Measurements from ENCODE around the gene HELQ. TPM values are rescaled to one million over a fixed set of nuclear protein-coding genes. Genes with fewer than 3 reads are reported as not detected.

The HELQ gene
- total and polyA plus RNA-seq, 2 of the 4 experiments (the other 2 are of a cell fraction): 8.8 to 9.1 TPM

DNA sequence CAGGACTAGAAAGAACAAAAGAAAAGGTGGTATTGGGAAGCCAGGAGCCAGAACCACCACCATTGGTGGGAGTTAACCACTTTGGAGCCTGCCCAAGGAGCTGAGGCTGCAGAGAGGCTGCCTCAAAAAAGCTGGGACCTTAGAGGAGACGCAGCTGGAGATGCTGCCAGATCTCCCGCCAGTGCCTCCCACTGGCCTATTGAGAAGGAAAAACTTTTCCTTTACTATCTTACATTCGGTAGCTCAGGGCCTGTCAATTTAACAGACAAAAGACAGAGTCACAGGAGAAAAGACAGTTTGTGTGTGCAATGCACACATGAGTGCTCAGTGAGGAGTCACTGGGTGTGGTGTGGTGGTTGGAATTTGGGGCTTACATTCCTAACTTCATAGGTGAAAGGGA is 68.6 kb downstream of the HELQ start:
- no peaks in the 10 kb centered on the region for H3K9me3 ChIP-seq (ENCODE audit: control insufficient read depth, insufficient read depth, low read length)
- H3K4me3 ChIP-seq (ENCODE audit: insufficient read depth, low read depth, low read length): no peak overlapping the region
- H2BK5ac ChIP-seq (ENCODE audit: low read depth, low read length, poor library complexity, severe bottlenecking): no peak overlapping the region
- DNase-seq (no peak), ATAC-seq (ENCODE audit: low read depth) (no peak)
- dilution Hi-C loops (cut with HindIII; ENCODE audit: low sequenced_read_pairs, unreplicated experiment) (no loop called here), intact Hi-C loops (cut with micrococcal nuclease) (no loop called here), in situ Hi-C loops (cut with MboI; ENCODE audit: low sequenced_read_pairs) (no loop called here)
- no peak overlapping the region for H2BK15ac ChIP-seq (ENCODE audit: low read depth, low read length)
- H3K56ac ChIP-seq (ENCODE audit: extremely low read depth, insufficient read depth, low read length): no peak overlapping the region
- H2AK5ac ChIP-seq (ENCODE audit: low read depth, low read length): no peak overlapping the region
- TF ChIP-seq NFE2L2 (IDR thresholded peaks at IDR 0.05; ENCODE audit: low read depth, low read length): no peak
- no peak for TF ChIP-seq USF2 (IDR thresholded peaks at IDR 0.05; ENCODE audit: low read depth, low read length)
- TF ChIP-seq BHLHE40 (IDR thresholded peaks at IDR 0.05; ENCODE audit: low read depth, low read length): no peak
- no peak for TF ChIP-seq MXI1 (IDR thresholded peaks at IDR 0.05; ENCODE audit: borderline replicate concordance, low read depth, low read length)
- TF ChIP-seq CHD1 (IDR thresholded peaks at IDR 0.05; ENCODE audit: low read depth, low read length): no peak
- TF ChIP-seq, protein P1, sequence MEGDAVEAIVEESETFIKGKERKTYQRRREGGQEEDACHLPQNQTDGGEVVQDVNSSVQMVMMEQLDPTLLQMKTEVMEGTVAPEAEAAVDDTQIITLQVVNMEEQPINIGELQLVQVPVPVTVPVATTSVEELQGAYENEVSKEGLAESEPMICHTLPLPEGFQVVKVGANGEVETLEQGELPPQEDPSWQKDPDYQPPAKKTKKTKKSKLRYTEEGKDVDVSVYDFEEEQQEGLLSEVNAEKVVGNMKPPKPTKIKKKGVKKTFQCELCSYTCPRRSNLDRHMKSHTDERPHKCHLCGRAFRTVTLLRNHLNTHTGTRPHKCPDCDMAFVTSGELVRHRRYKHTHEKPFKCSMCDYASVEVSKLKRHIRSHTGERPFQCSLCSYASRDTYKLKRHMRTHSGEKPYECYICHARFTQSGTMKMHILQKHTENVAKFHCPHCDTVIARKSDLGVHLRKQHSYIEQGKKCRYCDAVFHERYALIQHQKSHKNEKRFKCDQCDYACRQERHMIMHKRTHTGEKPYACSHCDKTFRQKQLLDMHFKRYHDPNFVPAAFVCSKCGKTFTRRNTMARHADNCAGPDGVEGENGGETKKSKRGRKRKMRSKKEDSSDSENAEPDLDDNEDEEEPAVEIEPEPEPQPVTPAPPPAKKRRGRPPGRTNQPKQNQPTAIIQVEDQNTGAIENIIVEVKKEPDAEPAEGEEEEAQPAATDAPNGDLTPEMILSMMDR (conservative IDR thresholded peaks at IDR 0.05; ENCODE audit: low read depth, low read length): no peak
- TF ChIP-seq FOS (IDR thresholded peaks at IDR 0.05; ENCODE audit: low read depth, low read length): no peak
- no peak for TF ChIP-seq CEBPB (IDR thresholded peaks at IDR 0.05; ENCODE audit: low read depth, low read length)
- TF ChIP-seq RAD21 (IDR thresholded peaks at IDR 0.05; ENCODE audit: low read length): no peak
- TF ChIP-seq RCOR1 (IDR thresholded peaks at IDR 0.05; ENCODE audit: insufficient replicate concordance, low read length): no peak
- TF ChIP-seq, protein P2, sequence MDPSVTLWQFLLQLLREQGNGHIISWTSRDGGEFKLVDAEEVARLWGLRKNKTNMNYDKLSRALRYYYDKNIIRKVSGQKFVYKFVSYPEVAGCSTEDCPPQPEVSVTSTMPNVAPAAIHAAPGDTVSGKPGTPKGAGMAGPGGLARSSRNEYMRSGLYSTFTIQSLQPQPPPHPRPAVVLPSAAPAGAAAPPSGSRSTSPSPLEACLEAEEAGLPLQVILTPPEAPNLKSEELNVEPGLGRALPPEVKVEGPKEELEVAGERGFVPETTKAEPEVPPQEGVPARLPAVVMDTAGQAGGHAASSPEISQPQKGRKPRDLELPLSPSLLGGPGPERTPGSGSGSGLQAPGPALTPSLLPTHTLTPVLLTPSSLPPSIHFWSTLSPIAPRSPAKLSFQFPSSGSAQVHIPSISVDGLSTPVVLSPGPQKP (IDR thresholded peaks at IDR 0.05; ENCODE audit: borderline replicate concordance, low read depth, low read length): no peak
- no peak for TF ChIP-seq MAFK (IDR thresholded peaks at IDR 0.05; ENCODE audit: low read depth, low read length)
- TF ChIP-seq MAZ (IDR thresholded peaks at IDR 0.05; ENCODE audit: borderline replicate concordance, low read depth, low read length): no peak
- TF ChIP-seq SMC3 (IDR thresholded peaks at IDR 0.05; ENCODE audit: low read depth, low read length): no peak
- TF ChIP-seq POLR2A (IDR thresholded peaks at IDR 0.05; ENCODE audit: low read depth, low read length): no peak
- ChIA-PET CTCF (no interaction called here), POLR2A (ENCODE audit: unreplicated experiment) (no interaction called here)
- H3K23ac ChIP-seq (ENCODE audit: low read depth, low read length): no peak overlapping the region
- no peak overlapping the region for H4K91ac ChIP-seq (ENCODE audit: insufficient read depth, low read depth, low read length)
- no peak overlapping the region for H2BK20ac ChIP-seq (ENCODE audit: low read depth, low read length)
- no CpG with 5 or more reads among the region's 3 CpGs for WGBS, 2 experiments (ENCODE audit: extremely low coverage in 2 of 2, insufficient read length in 1 of 2)
- H3K4me1 ChIP-seq (ENCODE audit: control insufficient read depth, insufficient read depth, low read length): no peaks in the 10 kb centered on the region
- H2BK120ac ChIP-seq (ENCODE audit: low read depth, low read length): no peak overlapping the region
- H3K27ac ChIP-seq (ENCODE audit: insufficient read depth, low read length): no peak overlapping the region
- BruUV-seq (replicated peaks): no TSS peak
- H3K18ac ChIP-seq (ENCODE audit: low read depth, low read length): no peak overlapping the region
- no peak overlapping the region for H2AK9ac ChIP-seq (replicated peaks; ENCODE audit: low read depth, low read length, poor library complexity)
- H3K4ac ChIP-seq (ENCODE audit: low read depth, low read length): no peak overlapping the region
- H4K20me1 ChIP-seq (ENCODE audit: insufficient read depth, low read length): no peaks in the 10 kb centered on the region
- 0 out of 2 replicates have a peak overlapping the region, but pooled peaks have one; percentile 32 for H3K14ac ChIP-seq (replicated peaks; ENCODE audit: low read depth, low read length)
- H3K36me3 ChIP-seq (ENCODE audit: control insufficient read depth, insufficient read depth, low read length): no peaks in the 10 kb centered on the region
- H3K79me1 ChIP-seq (ENCODE audit: low read depth in 1 of 2, low read length in 2 of 2): no peaks in the 10 kb centered on the region
- no peak overlapping the region for H3K9ac ChIP-seq (ENCODE audit: low read depth, low read length)
- H3K9me1 ChIP-seq (ENCODE audit: insufficient read depth, low read length): no peaks in the 10 kb centered on the region
- H2AFZ ChIP-seq (replicated peaks; ENCODE audit: low read length, poor library complexity): peak overlapping the region; percentile 48
- no peak overlapping the region for H4K5ac ChIP-seq (ENCODE audit: low read depth, low read length)
- H3K27me3 ChIP-seq (ENCODE audit: control insufficient read depth, insufficient read depth, low read length): peaks cover 15% of the 10 kb centered on the region; the same call in 1 of the 2 replicates
- no peak overlapping the region for H3K4me2 ChIP-seq (ENCODE audit: low read depth, low read length)
- H4K8ac ChIP-seq (ENCODE audit: low read depth in 2 of 2, low read length in 2 of 2): no peak overlapping the region

Measured in IMR-90 (cell line).